NCI-H510A treated with DMSO at 0.1 percent for 48 hours (cell line): Measurements from ENCODE around the gene CHIA.

Experiments used
- DNase-seq: peaks from one replicate; lab custom pipeline; 2025; lab: John Stamatoyannopoulos, UW

CHIA gene

GRCh38 chr1:111290630-111291029 is at the start of gene CHIA:
Gene CHIA, plus strand, starts transcription at chr1:111290851. Its CDS starts 19,617 bp downstream, at chr1:111310468.
- DNase-seq = peak; percentile 83

GRCh38 chr1:111241797-111242196 is 48.9 kb upstream of the CHIA start:
- no peak for DNase-seq

- DNase-seq = no peak
Measured at GRCh38 chr1:111242805-111243523, 47.7 kb upstream of the CHIA start.

- DNase-seq = no peak
Measured at GRCh38 chr1:111247125-111247838, 43.4 kb upstream of the CHIA start.

GRCh38 chr1:111249960-111250359 is 40.7 kb upstream of the CHIA start:
- no peak for DNase-seq

- no peak for DNase-seq
Measured at GRCh38 chr1:111251570-111251969, 39.1 kb upstream of the CHIA start.

- no peak for DNase-seq
Measured at GRCh38 chr1:111252786-111253185, 37.9 kb upstream of the CHIA start.

GRCh38 chr1:111253876-111254275 is 36.8 kb upstream of the CHIA start:
- no peak for DNase-seq

GRCh38 chr1:111256988-111257658 is 33.5 kb upstream of the CHIA start:
- no peak for DNase-seq

GRCh38 chr1:111267801-111268508 is 22.7 kb upstream of the CHIA start:
- no peak for DNase-seq

- no peak for DNase-seq
Measured at GRCh38 chr1:111269825-111270406, 20.7 kb upstream of the CHIA start.

- no peak for DNase-seq
Measured at GRCh38 chr1:111270771-111271463, 19.7 kb upstream of the CHIA start.

- no peak for DNase-seq
Measured at GRCh38 chr1:111271464-111271801, 19.2 kb upstream of the CHIA start.

GRCh38 chr1:111272081-111272480 is 18.6 kb upstream of the CHIA start:
- DNase-seq = no peak

- DNase-seq = no peak
Measured at GRCh38 chr1:111274653-111275052, 16.0 kb upstream of the CHIA start.

GRCh38 chr1:111275079-111275478 is 15.6 kb upstream of the CHIA start:
- DNase-seq = no peak

GRCh38 chr1:111275780-111276433 is 14.7 kb upstream of the CHIA start:
- no peak for DNase-seq

GRCh38 chr1:111279144-111279543 is 11.5 kb upstream of the CHIA start:
- no peak for DNase-seq

GRCh38 chr1:111280267-111280666 is 10.4 kb upstream of the CHIA start:
- no peak for DNase-seq

- DNase-seq = no peak
Measured at GRCh38 chr1:111281411-111281810, 9.2 kb upstream of the CHIA start.

GRCh38 chr1:111283838-111284237 is 6.8 kb upstream of the CHIA start:
- no peak for DNase-seq
